NCI-H1092 (cell line): Measurements from ENCODE around the gene BRIX1.

ENCODE experiments used
- DNase-seq: peaks from one replicate; lab custom pipeline; 2025; lab: John Stamatoyannopoulos, UW

The BRIX1 gene

GRCh38 chr5:34915139-34915855, at the start of gene BRIX1, which contains the start of gene RAD1:
BRIX1 (plus strand) TSS chr5:34915711; CDS start chr5:34915739, 28 bp downstream.
RAD1 (minus strand) TSS chr5:34915504; CDS start chr5:34914892, 612 bp downstream.
- DNase-seq, result peak; percentile 94

- DNase-seq, result no peak
Measured at GRCh38 chr5:34866989-34867471, 48.5 kb upstream of the BRIX1 start.

- DNase-seq, result no peak
Measured at GRCh38 chr5:34867660-34868059, 47.9 kb upstream of the BRIX1 start.

GRCh38 chr5:34868791-34869190, 46.7 kb upstream of the BRIX1 start:
- DNase-seq, result no peak

- DNase-seq, result no peak
Measured at GRCh38 chr5:34869256-34869655, 46.3 kb upstream of the BRIX1 start.

- no peak for DNase-seq
Measured at GRCh38 chr5:34870382-34870781, 45.1 kb upstream of the BRIX1 start.

- no peak for DNase-seq
Measured at GRCh38 chr5:34876275-34876674, 39.2 kb upstream of the BRIX1 start.

GRCh38 chr5:34881246-34881645, 34.3 kb upstream of the BRIX1 start:
- DNase-seq, result no peak

- DNase-seq, result no peak
Measured at GRCh38 chr5:34886392-34887119, 29.0 kb upstream of the BRIX1 start.

GRCh38 chr5:34889394-34889793, 26.1 kb upstream of the BRIX1 start:
- DNase-seq, result no peak

GRCh38 chr5:34891981-34892380, 23.5 kb upstream of the BRIX1 start:
- DNase-seq, result no peak

GRCh38 chr5:34892414-34892813, 23.1 kb upstream of the BRIX1 start:
- DNase-seq, result no peak

- DNase-seq, result no peak
Measured at GRCh38 chr5:34894716-34895115, 20.8 kb upstream of the BRIX1 start.

- DNase-seq, result no peak
Measured at GRCh38 chr5:34895641-34896419, 19.7 kb upstream of the BRIX1 start.

GRCh38 chr5:34897646-34898045, 17.9 kb upstream of the BRIX1 start:
- no peak for DNase-seq

- DNase-seq, result peak; percentile 27
Measured at GRCh38 chr5:34898258-34898895, 17.1 kb upstream of the BRIX1 start.

GRCh38 chr5:34899066-34899465, 16.4 kb upstream of the BRIX1 start:
- no peak for DNase-seq

GRCh38 chr5:34900652-34901051, 14.9 kb upstream of the BRIX1 start:
- DNase-seq, result no peak

- no peak for DNase-seq
Measured at GRCh38 chr5:34903260-34903659, 12.3 kb upstream of the BRIX1 start.

- no peak for DNase-seq
Measured at GRCh38 chr5:34905564-34905963, 9.9 kb upstream of the BRIX1 start.

- no peak for DNase-seq
Measured at GRCh38 chr5:34913072-34913471, 2.4 kb upstream of the BRIX1 start.

- no peak for DNase-seq
Measured at GRCh38 chr5:34914671-34915138, 806 bp upstream of the BRIX1 start.
